Sigmoid colon (tissue), 7 donors: ENCODE results near the gene HRAS. TPM values are rescaled to one million over a fixed set of nuclear protein-coding genes. Genes with fewer than 3 reads are reported as not detected.

Experiments used
- DNase-seq: peaks from one replicate; pipeline ENCODE4 v3.0.0-alpha.2; 2019
- H3K27ac ChIP-seq, 4 donors: fragments of 200-600 bp; sonication (generic); one replicate each; pipeline ENCODE4 v1.5.1; 2016 to 2019; ENCODE audit warnings: mild to moderate bottlenecking in 1 of 4
- H3K27me3 ChIP-seq, 3 donors: fragments of 200-600 bp; sonication (generic); one replicate each; pipeline ENCODE4 v1.5.1; 2019; ENCODE audit warnings: mild to moderate bottlenecking in 1 of 3
- H3K36me3 ChIP-seq, 4 donors: fragments of 200-600 bp; sonication (generic); one replicate each; pipeline ENCODE4 v1.5.1; 2016 to 2019
- H3K4me1 ChIP-seq, 4 donors: fragments of 200-600 bp; sonication (generic); one replicate each; pipeline ENCODE4 v1.5.1; 2017 to 2019
- H3K4me3 ChIP-seq, 4 donors: fragments of 200-600 bp; sonication (generic); one replicate each; pipeline ENCODE4 v1.5.1; 2017 to 2019; ENCODE audit warnings: mild to moderate bottlenecking in 2 of 4, moderate library complexity in 1 of 4
- H3K9me3 ChIP-seq, 4 donors: fragments of 200-600 bp in 3 of 4; sonication (generic) in 3 of 4; one replicate each; pipeline versions ENCODE4 v1.5.1 to v1.6.1; 2013 to 2019
- EP300 ChIP-seq, 4 donors: sonication (generic); formaldehyde crosslinking; IDR thresholded peaks; one replicate each; pipeline ENCODE4 v1.6.1; 2017; ENCODE audit warnings: antibody characterized with exemption in 4 of 4
- POLR2A ChIP-seq, 2 donors: fragments of 450-650 bp; IDR thresholded peaks; one replicate each; pipeline ENCODE4 v1.6.1; 2016; ENCODE audit warnings: antibody characterized with exemption in 2 of 2, mild to moderate bottlenecking in 2 of 2, moderate library complexity in 2 of 2
- POLR2AphosphoS5 ChIP-seq, 4 donors: sonication (generic); formaldehyde crosslinking; IDR thresholded peaks; one replicate each; pipeline ENCODE4 v1.6.1; 2017; ENCODE audit warnings: antibody characterized with exemption in 4 of 4
- WGBS, 2 donors: extraction: QIAGEN DNeasy Blood & Tissue Kit; methylation state at CpG; one replicate each; pipeline ENCODE4 v1.1.7; 2013; 5-methylcytosine and 5-hydroxymethylcytosine counted together
- intact Hi-C: fragments of 100-400 bp; cut with DNase I; formaldehyde crosslinking; loops from one replicate; pipeline ENCODE4 v1.15.1; 2023
- polyA plus RNA-seq, 3 donors: library from polyadenylated mRNA; stranded (reverse); fragments of 200-250 nt; gene quantifications; one replicate each; pipeline ENCODE4 v1.2.3, GENCODE V29; 2013
- total RNA-seq, 4 donors: library from RNA; depleted of rRNA; stranded (reverse); fragments of >200 nt; gene quantifications; one replicate each; pipeline ENCODE4 v1.1.0, GENCODE V29; 2016
- TF ChIP-seq, protein P1 (sequence below), 4 experiments: fragments of 450-650 bp in 3 of 4; fragments of 200-600 bp in 1 of 4; IDR thresholded peaks; one replicate each; pipeline ENCODE4 v1.5.1; 2016 to 2019; ENCODE audit warnings: antibody characterized with exemption in 4 of 4, mild to moderate bottlenecking in 3 of 4, moderate library complexity in 2 of 4
- donor health status: healthy with polysubstance abuse.
- donor health status: Bipolar disorder and iron deficiency.
- donor health status: healthy.

Gene HRAS
- total and polyA plus RNA-seq, 7 donors: 27.8 to 76.1 (median 44.6) TPM

DNA sequence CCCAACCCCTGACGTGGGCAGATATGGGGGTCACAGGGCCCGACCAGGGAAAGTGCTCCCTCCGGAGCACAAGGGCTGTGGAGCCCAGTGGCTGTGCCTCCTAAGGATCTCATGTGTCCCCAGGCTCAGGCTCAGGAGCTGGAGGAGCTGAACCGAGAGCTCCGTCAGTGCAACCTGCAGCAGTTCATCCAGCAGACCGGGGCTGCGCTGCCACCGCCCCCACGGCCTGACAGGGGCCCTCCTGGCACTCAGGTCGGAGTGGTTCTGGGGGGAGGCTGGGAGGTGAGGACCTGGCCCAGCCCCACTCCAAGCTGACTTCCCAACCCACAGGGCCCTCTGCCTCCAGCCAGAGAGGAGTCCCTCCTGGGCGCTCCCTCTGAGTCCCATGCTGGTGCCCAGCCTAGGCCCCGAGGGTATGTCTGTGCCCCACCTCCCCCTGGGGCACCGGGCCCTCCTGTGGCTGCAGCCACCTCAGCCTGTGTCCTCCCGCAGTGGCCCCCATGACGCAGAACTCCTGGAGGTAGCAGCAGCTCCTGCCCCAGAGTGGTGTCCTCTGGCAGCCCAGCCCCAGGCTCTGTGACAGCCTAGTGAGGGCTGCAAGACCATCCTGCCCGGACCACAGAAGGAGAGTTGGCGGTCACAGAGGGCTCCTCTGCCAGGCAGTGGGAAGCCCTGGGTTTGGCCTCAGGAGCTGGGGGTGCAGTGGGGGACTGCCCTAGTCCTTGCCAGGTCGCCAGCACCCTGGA, 27.9 kb upstream of the HRAS start:
- H3K4me3 ChIP-seq: no peak overlapping the region
- DNase-seq: no peak

DNA sequence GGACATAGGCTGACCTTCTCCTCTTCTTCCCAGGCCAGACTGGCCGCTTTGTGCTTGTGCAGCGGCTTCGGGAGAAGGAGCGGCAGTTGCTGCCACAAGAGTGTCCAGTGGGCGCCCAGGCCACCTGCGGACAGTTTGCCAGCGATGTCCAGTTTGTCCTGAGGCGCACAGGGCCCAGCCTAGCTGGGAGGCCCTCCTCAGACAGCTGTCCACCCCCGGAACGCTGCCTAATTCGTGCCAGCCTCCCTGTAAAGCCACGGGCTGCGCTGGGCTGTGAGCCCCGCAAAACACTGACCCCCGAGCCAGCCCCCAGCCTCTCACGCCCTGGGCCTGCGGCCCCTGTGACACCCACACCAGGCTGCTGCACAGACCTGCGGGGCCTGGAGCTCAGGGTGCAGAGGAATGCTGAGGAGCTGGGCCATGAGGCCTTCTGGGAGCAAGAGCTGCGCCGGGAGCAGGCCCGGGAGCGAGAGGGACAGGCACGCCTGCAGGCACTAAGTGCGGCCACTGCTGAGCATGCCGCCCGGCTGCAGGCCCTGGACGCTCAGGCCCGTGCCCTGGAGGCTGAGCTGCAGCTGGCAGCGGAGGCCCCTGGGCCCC, 26.8 kb upstream of the HRAS start:
- no peak for TF ChIP-seq EP300 (IDR thresholded peaks at IDR 0.05)
- TF ChIP-seq POLR2AphosphoS5 (IDR thresholded peaks at IDR 0.05): no peak
- TF ChIP-seq POLR2A (IDR thresholded peaks at IDR 0.05): no peak
- TF ChIP-seq, protein P1, sequence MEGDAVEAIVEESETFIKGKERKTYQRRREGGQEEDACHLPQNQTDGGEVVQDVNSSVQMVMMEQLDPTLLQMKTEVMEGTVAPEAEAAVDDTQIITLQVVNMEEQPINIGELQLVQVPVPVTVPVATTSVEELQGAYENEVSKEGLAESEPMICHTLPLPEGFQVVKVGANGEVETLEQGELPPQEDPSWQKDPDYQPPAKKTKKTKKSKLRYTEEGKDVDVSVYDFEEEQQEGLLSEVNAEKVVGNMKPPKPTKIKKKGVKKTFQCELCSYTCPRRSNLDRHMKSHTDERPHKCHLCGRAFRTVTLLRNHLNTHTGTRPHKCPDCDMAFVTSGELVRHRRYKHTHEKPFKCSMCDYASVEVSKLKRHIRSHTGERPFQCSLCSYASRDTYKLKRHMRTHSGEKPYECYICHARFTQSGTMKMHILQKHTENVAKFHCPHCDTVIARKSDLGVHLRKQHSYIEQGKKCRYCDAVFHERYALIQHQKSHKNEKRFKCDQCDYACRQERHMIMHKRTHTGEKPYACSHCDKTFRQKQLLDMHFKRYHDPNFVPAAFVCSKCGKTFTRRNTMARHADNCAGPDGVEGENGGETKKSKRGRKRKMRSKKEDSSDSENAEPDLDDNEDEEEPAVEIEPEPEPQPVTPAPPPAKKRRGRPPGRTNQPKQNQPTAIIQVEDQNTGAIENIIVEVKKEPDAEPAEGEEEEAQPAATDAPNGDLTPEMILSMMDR (IDR thresholded peaks at IDR 0.05): no peak
- H3K36me3 ChIP-seq: no peaks in the 10 kb centered on the region
- no peak overlapping the region for H3K27ac ChIP-seq
- H3K9me3 ChIP-seq: no peaks in the 10 kb centered on the region
- 89 to 94% methylated on average over 29 of the region's 29 CpGs for WGBS, 2 donors
- peaks cover 14 to 24% (median 22%) of the 10 kb centered on the region in 3 donors for H3K27me3 ChIP-seq
- peaks cover 0 to 16% (median 15%) of the 10 kb centered on the region in 4 donors for H3K4me1 ChIP-seq
- no peak for DNase-seq
- intact Hi-C loops: no loop called here
- no peak overlapping the region for H3K4me3 ChIP-seq

More for the DNA sequence above, 27.9 kb upstream of the HRAS start:
- intact Hi-C loops: no loop called here
- Histone ChIP-seq H3K36me3 (no peaks in the 10 kb centered on the region), H3K27ac (no peak overlapping the region), H3K4me1 (peaks cover 0 to 25% (median 21%) of the 10 kb centered on the region in 4 donors), H3K27me3 (peaks cover 10 to 14% (median 12%) of the 10 kb centered on the region in 3 donors), H3K9me3 (no peaks in the 10 kb centered on the region)
- 91 to 94% methylated on average over 18 of the region's 18 CpGs for WGBS, 2 donors
- TF ChIP-seq, protein P1 (IDR thresholded peaks at IDR 0.05): no peak
- no peak for TF ChIP-seq POLR2A (IDR thresholded peaks at IDR 0.05)

DNA sequence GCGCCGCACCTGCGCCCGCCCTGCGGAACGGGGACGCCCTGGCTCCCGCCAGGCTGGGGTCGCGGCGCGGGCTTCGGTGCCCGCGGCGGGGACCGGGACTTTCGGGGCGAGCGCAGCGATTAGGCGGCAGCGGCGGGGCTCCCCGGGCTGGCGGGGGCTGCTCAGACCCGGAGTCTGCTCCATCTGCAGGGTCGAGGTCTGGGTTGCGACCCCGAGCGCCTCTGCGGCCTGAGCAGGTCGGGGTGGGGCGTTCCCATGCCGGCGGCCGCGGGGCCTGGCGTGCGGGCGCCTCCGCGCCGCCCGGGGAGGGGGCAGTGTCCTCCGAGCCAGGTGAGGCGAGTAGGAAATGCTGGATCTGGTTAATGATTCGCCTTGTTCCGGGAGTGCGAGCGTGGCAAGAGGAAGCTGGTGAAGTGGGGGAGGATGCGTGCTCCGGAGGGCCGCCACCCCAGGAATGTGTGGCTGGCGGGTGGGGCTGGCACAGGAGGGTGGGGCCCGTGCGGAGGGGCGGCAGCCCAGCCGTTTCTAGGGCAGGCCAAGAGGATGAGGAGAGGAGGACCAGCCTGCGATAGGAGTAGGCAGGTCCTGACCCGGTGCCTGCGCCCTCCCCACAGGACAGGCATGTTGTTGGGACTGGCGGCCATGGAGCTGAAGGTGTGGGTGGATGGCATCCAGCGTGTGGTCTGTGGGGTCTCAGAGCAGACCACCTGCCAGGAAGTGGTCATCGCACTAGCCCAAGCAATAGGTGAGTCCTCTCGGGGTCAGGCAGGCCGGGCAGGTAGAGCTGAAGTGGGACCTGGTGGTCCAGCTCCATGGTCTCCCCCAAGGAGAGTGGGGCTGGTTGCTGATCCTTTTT, 26.0 kb upstream of the HRAS start:
- intact Hi-C loops: no loop called here
- H3K27me3 ChIP-seq: peaks cover 17 to 32% (median 29%) of the 10 kb centered on the region in 3 donors
- no peak for DNase-seq
- H3K36me3 ChIP-seq: no peaks in the 10 kb centered on the region
- TF ChIP-seq POLR2AphosphoS5 (IDR thresholded peaks at IDR 0.05) (no peak), EP300 (IDR thresholded peaks at IDR 0.05) (no peak), POLR2A (IDR thresholded peaks at IDR 0.05) (no peak)
- TF ChIP-seq, protein P1 (IDR thresholded peaks at IDR 0.05): no peak
- no peaks in the 10 kb centered on the region for H3K9me3 ChIP-seq
- H3K4me1 ChIP-seq: peaks cover 0 to 16% (median 15%) of the 10 kb centered on the region in 4 donors
- WGBS, 2 donors: 3 to 7% methylated on average over 67 of the region's 67 CpGs
- H3K27ac ChIP-seq: peak overlapping the region in 3 of 4 donors; percentile 1 to 59 (median 34)
- peak overlapping the region; percentile 21 to 74 (median 68) for H3K4me3 ChIP-seq

DNA sequence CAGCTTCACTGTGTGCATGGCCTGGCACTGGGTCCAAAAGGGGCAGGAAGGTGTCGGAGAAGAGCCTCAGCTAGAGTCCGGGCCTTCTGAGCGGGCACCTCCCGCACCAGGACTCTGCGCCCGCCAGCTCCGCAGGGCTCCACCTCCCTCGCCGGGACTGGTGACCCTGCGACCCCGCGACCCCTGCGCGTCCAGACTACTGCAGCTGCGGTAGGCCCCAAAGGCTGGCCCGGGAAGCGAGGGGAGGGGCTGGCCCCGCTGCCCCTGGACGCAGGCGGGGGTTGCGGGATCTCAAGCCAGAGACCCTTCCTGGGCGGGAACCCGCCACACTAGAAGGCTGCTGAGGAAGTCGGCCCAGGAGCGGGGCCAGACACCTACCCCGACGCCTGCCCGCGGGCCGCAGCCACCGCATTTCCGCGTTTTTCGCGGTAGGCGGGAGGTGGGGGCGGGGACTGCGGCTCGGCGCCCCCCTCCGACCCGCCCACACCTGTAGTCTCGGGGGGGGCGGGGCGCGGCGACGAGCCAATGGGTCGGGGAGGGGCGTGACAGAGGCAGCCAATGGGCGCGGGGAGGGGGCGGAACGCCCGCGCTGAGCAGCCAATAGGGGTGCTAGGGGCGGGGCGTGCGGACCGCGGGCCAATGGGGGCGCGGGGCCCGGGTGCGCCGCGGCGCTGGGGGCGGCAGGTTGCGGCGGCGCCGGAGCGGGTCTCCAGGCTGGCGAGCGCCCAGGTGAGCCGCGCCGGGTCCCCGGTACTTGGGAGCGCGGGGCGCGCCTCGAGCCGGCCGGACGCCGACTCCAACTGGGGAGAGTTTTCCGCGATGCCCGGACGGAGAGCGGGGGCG, 25.1 kb upstream of the HRAS start, which contains the start of the genes LMNTD2 and RASSF7:
TSS of gene LMNTD2 (minus strand) at position 434 of the 843 bp plus-strand sequence. CDS start at position 412, 22 bp downstream.
TSS of gene RASSF7 (plus strand) at position 666 of the 843 bp plus-strand sequence. CDS start 799 bp downstream, outside the sequence.
- peaks cover 25 to 41% (median 38%) of the 10 kb centered on the region in 3 donors for H3K27me3 ChIP-seq
- TF ChIP-seq POLR2AphosphoS5 (IDR thresholded peaks at IDR 0.05) (peak in 1 of 4 donors; percentile 30), POLR2A (IDR thresholded peaks at IDR 0.05) (peak in 1 of 2 donors; percentile 48), EP300 (IDR thresholded peaks at IDR 0.05) (no peak)
- TF ChIP-seq, protein P1 (IDR thresholded peaks at IDR 0.05): no peak
- peak within 1 kb of the TSS; percentile 38 to 74 (median 68) for H3K4me3 ChIP-seq
- H3K9me3 ChIP-seq: no peaks in the 10 kb centered on the region
- H3K27ac ChIP-seq: peak within 1 kb of the TSS; percentile 3 to 59 (median 54)
- H3K4me1 ChIP-seq: peaks cover 0 to 22% (median 20%) of the 10 kb centered on the region in 4 donors
- DNase-seq: peak; percentile 93
- intact Hi-C loops: no loop called here
- WGBS, 2 donors: 1 to 3% methylated on average over 95 of the region's 95 CpGs
- H3K36me3 ChIP-seq: no peaks in the 10 kb centered on the region
